PC-3 (cell line): ENCODE results near the gene POGLUT3. TPM values are rescaled to one million over a fixed set of nuclear protein-coding genes. Genes with fewer than 3 reads are reported as not detected.

Source experiments
- ATAC-seq: fragments of 200-7000 bp; cut with Tn5 transposase; 2 replicates; pipeline ENCODE4 v1.9.1; 2020; ENCODE audit warnings: mild to moderate bottlenecking, moderate library complexity
- BruUV-seq: library from RNA; stranded (reverse); fragments of 400-500 nt; replicated peaks from 2 replicates; lab custom pipeline; 2021; lab: Mats Ljungman, UMichigan
- CTCF ChIA-PET: fragments of 300-600 bp; sonication (Branson Sonifier 250); formaldehyde crosslinking; loops from one replicate; lab custom pipeline; 2022; ENCODE audit warnings: antibody characterized with exemption; lab: Charles Lee
- POLR2A ChIA-PET: fragments of 300-600 bp; sonication (Branson Sonifier 250); formaldehyde crosslinking; loops from one replicate; lab custom pipeline; 2022; ENCODE audit warnings: antibody characterized with exemption; ENCODE audit not compliant: unreplicated experiment; lab: Charles Lee
- DNase-seq: peaks from one replicate; pipeline ENCODE4 v3.0.0-alpha.2; 2015
- H2AFZ ChIP-seq: fragments of 300-600 bp; sonication (generic); 2 replicates; pipeline ENCODE4 v1.6.0; 2016; ENCODE audit warnings: antibody characterized with exemption, low read length
- H3F3A ChIP-seq: fragments of 300-600 bp; sonication (generic); one replicate; pipeline ENCODE4 v1.6.0; 2017; ENCODE audit warnings: antibody characterized with exemption, low read length, control low read depth, mild to moderate bottlenecking; ENCODE audit not compliant: unreplicated experiment
- H3K27ac ChIP-seq: fragments of 300-600 bp; sonication (generic); 2 replicates; pipeline ENCODE4 v1.5.1; 2016; ENCODE audit warnings: mild to moderate bottlenecking, low read length
- H3K27me3 ChIP-seq: fragments of 300-600 bp; sonication (generic); 2 replicates; pipeline ENCODE4 v1.6.1; 2016; ENCODE audit warnings: low read length, mixed read lengths
- H3K36me3 ChIP-seq: fragments of 300-600 bp; sonication (generic); 2 replicates; pipeline ENCODE4 v1.6.1; 2016; ENCODE audit warnings: low read depth, mixed run types, low read length, mixed read lengths
- H3K4me1 ChIP-seq: fragments of 300-600 bp; sonication (generic); 2 replicates; pipeline ENCODE4 v1.5.1; 2016; ENCODE audit warnings: low read length; ENCODE audit not compliant: insufficient read depth
- H3K4me2 ChIP-seq: fragments of 300-600 bp; sonication (generic); 2 replicates; pipeline ENCODE4 v1.6.0; 2016; ENCODE audit warnings: low read length
- H3K4me3 ChIP-seq: fragments of 300-600 bp; sonication (generic); 2 replicates; pipeline ENCODE4 v1.5.1; 2016; ENCODE audit warnings: mild to moderate bottlenecking, low read length, mixed read lengths
- H3K79me2 ChIP-seq: fragments of 300-600 bp; sonication (generic); 2 replicates; pipeline ENCODE4 v1.6.1; 2017; ENCODE audit warnings: low read length, mixed read lengths
- H3K9ac ChIP-seq: fragments of 300-600 bp; sonication (generic); 2 replicates; pipeline ENCODE4 v1.6.0; 2016; ENCODE audit warnings: mild to moderate bottlenecking, low read length
- H3K9me2 ChIP-seq: fragments of 300-600 bp; sonication (generic); replicated peaks from 2 replicates; pipeline ENCODE4 v1.6.1; 2016; ENCODE audit warnings: mixed run types, low read length, mixed read lengths
- H3K9me3 ChIP-seq: fragments of 300-600 bp; sonication (generic); 2 replicates; pipeline ENCODE4 v1.6.1; 2016; ENCODE audit warnings: low read length, mixed read lengths
- H4K20me1 ChIP-seq: fragments of 300-600 bp; sonication (generic); 2 replicates; pipeline ENCODE4 v1.6.1; 2016; ENCODE audit warnings: low read length, mixed read lengths
- EZH2 ChIP-seq: fragments of 300-600 bp; sonication (generic); IDR thresholded peaks from one replicate; pipeline ENCODE4 v1.6.1; 2017; ENCODE audit warnings: antibody characterized with exemption, mild to moderate bottlenecking, low read length; ENCODE audit not compliant: unreplicated experiment
- EZH2phosphoT487 ChIP-seq: fragments of 300-600 bp; sonication (generic); IDR thresholded peaks from 2 replicates; pipeline ENCODE4 v1.6.1; 2018; ENCODE audit warnings: mild to moderate bottlenecking, antibody characterized with exemption, low read length, borderline replicate concordance
- intact Hi-C: fragments of 100-400 bp; cut with micrococcal nuclease; formaldehyde crosslinking; loops from 2 replicates; pipeline ENCODE4 v1.9.0; 2023
- total RNA-seq: library from RNA; depleted of rRNA; stranded (reverse); fragments of >200 nt; gene quantifications from 2 replicates; pipeline ENCODE4 v1.2.3, GENCODE V29; 2014
- TF ChIP-seq, protein P1 (sequence below): fragments of 300-600 bp; sonication (generic); conservative IDR thresholded peaks from 2 replicates; pipeline ENCODE4 v1.5.1; 2017; ENCODE audit warnings: antibody characterized with exemption, low read depth, mild to moderate bottlenecking, low read length

Gene POGLUT3
- total RNA-seq, 1 experiment from 2014 or later: 36.2 TPM

DNA sequence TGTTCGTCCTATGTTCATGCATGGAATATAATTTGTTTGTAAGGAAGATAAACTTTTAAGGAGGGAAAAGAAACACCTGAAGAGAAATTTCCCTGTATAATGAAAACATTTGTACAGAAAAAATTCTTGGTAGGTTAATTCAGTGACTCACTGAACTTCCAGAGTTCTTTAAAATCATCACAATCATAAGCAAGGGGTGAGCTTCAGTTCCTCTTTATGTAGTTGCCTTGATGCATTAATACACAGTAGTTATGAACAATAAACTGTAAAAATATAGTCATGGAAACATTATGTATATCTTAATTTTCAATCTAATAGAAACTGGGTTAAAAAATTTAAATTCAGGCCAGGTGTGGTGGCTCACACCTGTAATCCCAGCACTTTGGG is 29.7 kb downstream of the POGLUT3 start:
- Histone ChIP-seq H3K4me1 (peaks cover 6% of the 10 kb centered on the region; the same call in 1 of the 2 replicates), H3K9ac (no peak overlapping the region), H3K9me3 (no peaks in the 10 kb centered on the region), H3K9me2 (no peaks in the 10 kb centered on the region), H3K79me2 (no peaks in the 10 kb centered on the region), H3K27me3 (no peaks in the 10 kb centered on the region), H3K4me3 (no peak overlapping the region), H2AFZ (0 out of 2 replicates have a peak overlapping the region, but pooled peaks have one; percentile 80), H3K36me3 (no peaks in the 10 kb centered on the region), H3K4me2 (no peak overlapping the region), H3F3A (peaks cover 4% of the 10 kb centered on the region), H4K20me1 (no peaks in the 10 kb centered on the region), H3K27ac (no peak overlapping the region)
- no peak for ATAC-seq
- ChIA-PET POLR2A (no interaction called here), CTCF (no interaction called here)
- TF ChIP-seq EZH2phosphoT487: no peak
- TF ChIP-seq, protein P1, sequence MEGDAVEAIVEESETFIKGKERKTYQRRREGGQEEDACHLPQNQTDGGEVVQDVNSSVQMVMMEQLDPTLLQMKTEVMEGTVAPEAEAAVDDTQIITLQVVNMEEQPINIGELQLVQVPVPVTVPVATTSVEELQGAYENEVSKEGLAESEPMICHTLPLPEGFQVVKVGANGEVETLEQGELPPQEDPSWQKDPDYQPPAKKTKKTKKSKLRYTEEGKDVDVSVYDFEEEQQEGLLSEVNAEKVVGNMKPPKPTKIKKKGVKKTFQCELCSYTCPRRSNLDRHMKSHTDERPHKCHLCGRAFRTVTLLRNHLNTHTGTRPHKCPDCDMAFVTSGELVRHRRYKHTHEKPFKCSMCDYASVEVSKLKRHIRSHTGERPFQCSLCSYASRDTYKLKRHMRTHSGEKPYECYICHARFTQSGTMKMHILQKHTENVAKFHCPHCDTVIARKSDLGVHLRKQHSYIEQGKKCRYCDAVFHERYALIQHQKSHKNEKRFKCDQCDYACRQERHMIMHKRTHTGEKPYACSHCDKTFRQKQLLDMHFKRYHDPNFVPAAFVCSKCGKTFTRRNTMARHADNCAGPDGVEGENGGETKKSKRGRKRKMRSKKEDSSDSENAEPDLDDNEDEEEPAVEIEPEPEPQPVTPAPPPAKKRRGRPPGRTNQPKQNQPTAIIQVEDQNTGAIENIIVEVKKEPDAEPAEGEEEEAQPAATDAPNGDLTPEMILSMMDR: no peak
- TF ChIP-seq EZH2: no peak
- no TSS peak for BruUV-seq
- DNase-seq: no peak
- intact Hi-C loops: loop anchor here (5.0 to 10.0 kb wide), 2 partner anchors 124 to 351 kb away; no protein-coding TSS in a partner anchor

DNA sequence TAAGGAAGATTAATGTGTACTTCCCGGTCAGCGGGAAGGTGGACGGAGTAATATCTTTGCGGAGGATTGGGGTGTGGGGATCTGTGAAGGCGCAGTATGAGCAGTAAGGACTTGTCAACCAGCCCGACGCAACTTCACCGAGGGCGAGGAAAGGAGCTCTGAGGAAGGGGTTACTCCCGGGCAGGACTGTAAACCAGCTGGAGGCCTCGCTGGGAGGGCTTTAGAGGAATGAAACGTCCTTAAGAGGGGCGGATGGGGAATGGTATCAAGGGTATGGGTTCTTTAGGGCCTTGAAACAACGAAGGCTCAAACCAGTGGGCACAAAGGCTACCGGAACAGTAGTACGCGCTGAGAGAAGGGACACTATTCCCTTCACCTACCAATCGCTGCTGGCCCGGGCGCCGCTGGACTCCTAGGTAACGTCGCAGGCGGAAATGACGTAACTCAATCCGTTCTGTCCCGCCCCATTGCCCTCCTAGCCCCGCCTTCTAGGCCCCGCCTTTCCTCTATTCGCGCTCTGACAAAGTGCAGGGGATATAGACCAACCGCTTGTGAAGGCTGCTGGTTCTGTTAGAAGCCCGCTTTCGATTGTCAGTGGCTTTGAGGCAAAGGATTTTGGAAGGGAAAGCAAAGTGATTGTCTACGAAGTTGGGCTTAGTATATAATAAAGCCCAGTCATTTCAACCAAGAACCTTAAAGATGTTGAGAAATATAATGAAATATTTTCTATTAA is 30.9 kb downstream of the POGLUT3 start, which contains the start of gene C11orf65:
Gene C11orf65, minus strand, starts transcription at position 439 of the 733 bp plus-strand sequence. CDS start 5,970 bp downstream, outside the sequence.
- Histone ChIP-seq H3F3A (peaks cover 4% of the 10 kb centered on the region), H3K4me2 (peak within 1 kb of the TSS; percentile 85), H3K9me2 (no peaks in the 10 kb centered on the region), H3K9me3 (no peaks in the 10 kb centered on the region), H3K27ac (peak within 1 kb of the TSS; percentile 86), H3K27me3 (no peaks in the 10 kb centered on the region), H4K20me1 (no peaks in the 10 kb centered on the region), H3K36me3 (no peaks in the 10 kb centered on the region), H2AFZ (peak within 1 kb of the TSS; percentile 80), H3K79me2 (no peaks in the 10 kb centered on the region), H3K4me1 (peaks cover 6% of the 10 kb centered on the region; the same call in 1 of the 2 replicates), H3K9ac (peak within 1 kb of the TSS; percentile 85), H3K4me3 (peak within 1 kb of the TSS; percentile 74)
- intact Hi-C loops: loop anchor here (1.0 to 10.0 kb wide), 5 partner anchors 30 to 350 kb away; partner anchors contain the start of genes EXPH5 and NPAT
- POLR2A ChIA-PET: interaction anchor here (0.6 kb wide), 1 partner anchor 142 kb away, joined by 4 read pairs; no protein-coding TSS in a partner anchor
- peak; percentile 98 for ATAC-seq
- TF ChIP-seq EZH2phosphoT487 (no peak), EZH2 (no peak)
- TF ChIP-seq, protein P1: no peak
- TSS peak; percentile 99 for BruUV-seq
- DNase-seq: peak; percentile 99
- CTCF ChIA-PET: interaction anchor here (0.6 kb wide), 1 partner anchor 240 kb away, joined by 4 read pairs; no protein-coding TSS in a partner anchor
